WTC11 (cell line): Measurements from ENCODE around the gene TFEB. TPM values are rescaled to one million over a fixed set of nuclear protein-coding genes. Genes with fewer than 3 reads are reported as not detected.
A peak's percentile ranks its signal among the peaks of the same experiment; 100 is the strongest.

ENCODE experiments used
- ATAC-seq: fragments of 200-7000 bp; cut with Tn5 transposase; 2 replicates; pipeline ENCODE4 v1.10.0; 2021; ENCODE audit warnings: mild to moderate bottlenecking, moderate library complexity
- CTCF ChIA-PET: fragments of 300-600 bp; sonication (Branson Sonifier 250); formaldehyde crosslinking; loops from one replicate; lab custom pipeline; 2021; ENCODE audit warnings: antibody characterized with exemption; lab: Charles Lee
- POLR2A ChIA-PET: fragments of 350-600 bp; sonication (Branson Sonifier 250); formaldehyde crosslinking; loops from one replicate; lab custom pipeline; 2021; ENCODE audit warnings: antibody characterized with exemption; lab: Charles Lee
- DNase-seq: peaks from one replicate; pipeline ENCODE4 v3.0.0; 2021; ENCODE audit warnings: low spot score
- H3K27ac Mint-ChIP-seq: 2 replicates; pipeline ENCODE4 v1.8.0; 2021; ENCODE audit warnings: mixed read lengths
- H3K27me3 Mint-ChIP-seq: 2 replicates; pipeline ENCODE4 v1.8.0; 2021; ENCODE audit warnings: low read depth, mild to moderate bottlenecking, moderate library complexity, mixed read lengths
- H3K36me3 Mint-ChIP-seq: 2 replicates; pipeline ENCODE4 v1.8.0; 2021; ENCODE audit warnings: mixed read lengths
- H3K4me1 Mint-ChIP-seq: 2 replicates; pipeline ENCODE4 v1.8.0; 2022; ENCODE audit warnings: mixed read lengths
- H3K4me3 Mint-ChIP-seq: 2 replicates; pipeline ENCODE4 v1.8.0; 2021; ENCODE audit warnings: mild to moderate bottlenecking, moderate library complexity, mixed read lengths
- H3K9me3 Mint-ChIP-seq: 2 replicates; pipeline ENCODE4 v1.8.0; 2021; ENCODE audit warnings: mixed read lengths
- AR ChIP-seq: fragments of 250-450 bp; sonication (Bioruptor Pico); IDR thresholded peaks from 2 replicates; pipeline ENCODE4 v1.9.0; 2021; ENCODE audit warnings: mild to moderate bottlenecking
- ELF4 ChIP-seq: sonication (generic); formaldehyde crosslinking; IDR thresholded peaks from 2 replicates; pipeline ENCODE4 v1.8.1; 2022; ENCODE audit warnings: low read depth, mild to moderate bottlenecking, moderate library complexity, missing genetic modification reagents
- JUN ChIP-seq: sonication (generic); formaldehyde crosslinking; IDR thresholded peaks from 2 replicates; pipeline ENCODE4 v1.8.0; 2023; ENCODE audit warnings: mild to moderate bottlenecking, missing genetic modification reagents
- MXD4 ChIP-seq: fragments of 250-450 bp; sonication (Bioruptor Pico); IDR thresholded peaks from 2 replicates; pipeline ENCODE4 v1.8.0; 2021; ENCODE audit warnings: mild to moderate bottlenecking, moderate library complexity, borderline replicate concordance
- RELA ChIP-seq: sonication (generic); formaldehyde crosslinking; IDR thresholded peaks from 2 replicates; pipeline ENCODE4 v1.8.1; 2022; ENCODE audit warnings: missing genetic modification reagents, mild to moderate bottlenecking, borderline replicate concordance
- SOX15 ChIP-seq: fragments of 250-450 bp; sonication (Bioruptor Pico); IDR thresholded peaks from 2 replicates; pipeline ENCODE4 v1.9.0; 2021; ENCODE audit warnings: mild to moderate bottlenecking
- ZBTB43 ChIP-seq: sonication (generic); formaldehyde crosslinking; IDR thresholded peaks from 2 replicates; pipeline ENCODE4 v1.8.1; 2023; ENCODE audit warnings: mild to moderate bottlenecking, missing genetic modification reagents
- ZNF219 ChIP-seq: sonication (generic); formaldehyde crosslinking; IDR thresholded peaks from 2 replicates; pipeline ENCODE4 v1.8.0; 2023; ENCODE audit warnings: missing genetic modification reagents, mild to moderate bottlenecking, borderline replicate concordance
- ZNF263 ChIP-seq: sonication (generic); formaldehyde crosslinking; IDR thresholded peaks from 2 replicates; pipeline ENCODE4 v1.8.1; 2022; ENCODE audit warnings: low read depth, mild to moderate bottlenecking, moderate library complexity, missing genetic modification reagents
- ZNF317 ChIP-seq: sonication (generic); formaldehyde crosslinking; IDR thresholded peaks from 2 replicates; pipeline ENCODE4 v1.8.1; 2023; ENCODE audit warnings: low read depth, mild to moderate bottlenecking, moderate library complexity, missing genetic modification reagents, borderline replicate concordance
- ZNF423 ChIP-seq: fragments of 250-450 bp; sonication (Bioruptor Pico); IDR thresholded peaks from 2 replicates; pipeline ENCODE4 v2.1.2; 2022; ENCODE audit warnings: mild to moderate bottlenecking, moderate library complexity
- ZNF671 ChIP-seq: fragments of 250-450 bp; sonication (Bioruptor Pico); IDR thresholded peaks from 2 replicates; pipeline ENCODE4 v1.8.0; 2021; ENCODE audit warnings: mild to moderate bottlenecking
- total RNA-seq: library from RNA; stranded (reverse); gene quantifications from 3 replicates; pipeline ENCODE4 v1.2.3, GENCODE V29; 2021
- TF ChIP-seq, protein P1 (sequence below): sonication (generic); formaldehyde crosslinking; IDR thresholded peaks from 2 replicates; pipeline ENCODE4 v1.8.1; 2023; ENCODE audit warnings: mild to moderate bottlenecking, missing genetic modification reagents, borderline replicate concordance
- TF ChIP-seq, protein P2 (sequence below): sonication (generic); formaldehyde crosslinking; IDR thresholded peaks from 2 replicates; pipeline ENCODE4 v1.8.0; 2022; ENCODE audit warnings: mild to moderate bottlenecking, missing genetic modification reagents
- TF ChIP-seq, protein P3 (sequence below): sonication (generic); formaldehyde crosslinking; IDR thresholded peaks from 2 replicates; pipeline ENCODE4 v1.8.0; 2023; ENCODE audit warnings: missing genetic modification reagents
- TF ChIP-seq, protein P4 (sequence below): fragments of 250-450 bp; sonication (Bioruptor Pico); IDR thresholded peaks from 2 replicates; pipeline ENCODE4 v2.1.2; 2022; ENCODE audit warnings: mild to moderate bottlenecking, moderate library complexity

TFEB gene
- total RNA-seq, 1 experiment from 2014 or later, result 3.9 TPM

DNA sequence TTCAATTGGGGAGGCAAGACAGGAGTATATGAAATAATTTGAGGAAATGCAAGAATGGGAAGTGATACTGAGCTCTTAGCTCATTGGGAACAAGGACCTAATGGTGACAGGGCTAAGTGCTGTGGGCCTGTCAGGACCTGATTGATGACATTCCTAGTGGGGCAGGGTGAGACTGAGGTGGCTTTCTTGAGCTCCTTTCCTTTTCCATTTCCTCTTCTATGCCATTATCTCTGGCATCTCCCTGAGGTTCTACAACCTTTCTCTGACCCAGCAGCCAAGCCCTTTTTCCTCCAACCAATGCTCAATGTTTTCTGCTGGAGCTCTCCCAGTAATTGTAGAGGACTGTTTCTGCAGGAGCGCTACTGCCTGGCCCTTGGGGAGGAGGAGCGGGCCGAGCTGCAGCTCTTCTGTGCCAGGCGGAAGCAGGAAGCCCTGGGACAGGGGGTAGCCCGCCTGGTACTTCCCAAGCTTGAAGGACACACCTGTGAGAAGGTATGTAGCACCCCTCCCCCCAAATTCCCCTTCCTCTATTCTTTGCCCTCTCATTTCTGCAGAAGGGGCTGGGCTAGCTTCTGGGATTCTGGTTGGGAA is 49.3 kb upstream of the TFEB start (continued):
- TF ChIP-seq RELA (no peak), ZNF423 (CRISPR knock-in tag) (no peak)
- TF ChIP-seq, protein P1, sequence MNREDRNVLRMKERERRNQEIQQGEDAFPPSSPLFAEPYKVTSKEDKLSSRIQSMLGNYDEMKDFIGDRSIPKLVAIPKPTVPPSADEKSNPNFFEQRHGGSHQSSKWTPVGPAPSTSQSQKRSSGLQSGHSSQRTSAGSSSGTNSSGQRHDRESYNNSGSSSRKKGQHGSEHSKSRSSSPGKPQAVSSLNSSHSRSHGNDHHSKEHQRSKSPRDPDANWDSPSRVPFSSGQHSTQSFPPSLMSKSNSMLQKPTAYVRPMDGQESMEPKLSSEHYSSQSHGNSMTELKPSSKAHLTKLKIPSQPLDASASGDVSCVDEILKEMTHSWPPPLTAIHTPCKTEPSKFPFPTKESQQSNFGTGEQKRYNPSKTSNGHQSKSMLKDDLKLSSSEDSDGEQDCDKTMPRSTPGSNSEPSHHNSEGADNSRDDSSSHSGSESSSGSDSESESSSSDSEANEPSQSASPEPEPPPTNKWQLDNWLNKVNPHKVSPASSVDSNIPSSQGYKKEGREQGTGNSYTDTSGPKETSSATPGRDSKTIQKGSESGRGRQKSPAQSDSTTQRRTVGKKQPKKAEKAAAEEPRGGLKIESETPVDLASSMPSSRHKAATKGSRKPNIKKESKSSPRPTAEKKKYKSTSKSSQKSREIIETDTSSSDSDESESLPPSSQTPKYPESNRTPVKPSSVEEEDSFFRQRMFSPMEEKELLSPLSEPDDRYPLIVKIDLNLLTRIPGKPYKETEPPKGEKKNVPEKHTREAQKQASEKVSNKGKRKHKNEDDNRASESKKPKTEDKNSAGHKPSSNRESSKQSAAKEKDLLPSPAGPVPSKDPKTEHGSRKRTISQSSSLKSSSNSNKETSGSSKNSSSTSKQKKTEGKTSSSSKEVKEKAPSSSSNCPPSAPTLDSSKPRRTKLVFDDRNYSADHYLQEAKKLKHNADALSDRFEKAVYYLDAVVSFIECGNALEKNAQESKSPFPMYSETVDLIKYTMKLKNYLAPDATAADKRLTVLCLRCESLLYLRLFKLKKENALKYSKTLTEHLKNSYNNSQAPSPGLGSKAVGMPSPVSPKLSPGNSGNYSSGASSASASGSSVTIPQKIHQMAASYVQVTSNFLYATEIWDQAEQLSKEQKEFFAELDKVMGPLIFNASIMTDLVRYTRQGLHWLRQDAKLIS (CRISPR knock-in tag), result no peak

DNA sequence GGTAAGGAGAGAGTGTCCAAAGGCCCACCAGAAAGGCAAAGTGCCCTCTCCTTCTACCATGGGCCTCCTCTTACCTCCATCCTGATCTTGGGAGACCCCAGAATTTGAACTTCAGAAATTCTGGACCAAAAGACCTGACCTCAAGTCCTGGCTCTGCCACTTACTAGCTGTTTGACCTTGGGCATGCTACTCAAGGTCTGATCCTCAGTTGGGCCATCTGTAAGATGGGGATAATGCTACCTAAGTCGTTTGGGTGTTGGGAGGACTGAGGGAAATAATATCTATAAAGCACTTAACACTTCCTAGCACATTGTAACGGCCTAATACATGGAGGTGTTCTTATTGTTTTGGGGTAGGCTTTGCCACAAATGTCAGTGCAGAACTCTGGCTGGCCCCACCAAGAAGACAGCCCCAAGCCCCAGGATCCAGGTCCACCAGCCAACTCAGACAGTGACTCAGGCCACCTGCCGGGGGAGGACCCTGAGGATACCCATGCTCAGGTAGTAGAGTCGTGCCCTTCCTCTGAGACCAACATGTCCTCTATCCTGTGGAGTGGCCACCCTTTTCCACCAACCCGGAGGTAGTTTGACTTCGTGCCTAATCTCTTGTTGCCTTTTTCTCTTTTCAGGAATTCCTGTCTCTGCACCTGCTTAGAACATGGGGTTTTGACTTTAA is 47.8 kb upstream of the TFEB start:
- no peak overlapping the region for H3K27ac Mint-ChIP-seq
- H3K4me1 Mint-ChIP-seq, result peaks cover 34% of the 10 kb centered on the region
- POLR2A ChIA-PET, result no interaction called here

GRCh38 chr6:41781366-41781730 is 45.9 kb upstream of the TFEB start:
- H3K9me3 Mint-ChIP-seq, result no peaks in the 10 kb centered on the region
- no peak for DNase-seq
- H3K4me3 Mint-ChIP-seq, result peak overlapping the region; percentile 84
- ATAC-seq, result no peak
- ChIA-PET POLR2A (interaction anchor here (0.6 kb wide), 1 partner anchor 404 kb away, joined by 3 read pairs; no protein-coding TSS in a partner anchor), CTCF (interaction anchor here (0.5 to 0.9 kb wide), 2 partner anchors 185 to 577 kb away, joined by 3 to 4 read pairs; no protein-coding TSS in a partner anchor)
- no peak overlapping the region for H3K27ac Mint-ChIP-seq
- H3K4me1 Mint-ChIP-seq, result peaks cover 34% of the 10 kb centered on the region
- peaks cover 54% of the 10 kb centered on the region for H3K27me3 Mint-ChIP-seq
- no peaks in the 10 kb centered on the region for H3K36me3 Mint-ChIP-seq
- TF ChIP-seq, protein P2, sequence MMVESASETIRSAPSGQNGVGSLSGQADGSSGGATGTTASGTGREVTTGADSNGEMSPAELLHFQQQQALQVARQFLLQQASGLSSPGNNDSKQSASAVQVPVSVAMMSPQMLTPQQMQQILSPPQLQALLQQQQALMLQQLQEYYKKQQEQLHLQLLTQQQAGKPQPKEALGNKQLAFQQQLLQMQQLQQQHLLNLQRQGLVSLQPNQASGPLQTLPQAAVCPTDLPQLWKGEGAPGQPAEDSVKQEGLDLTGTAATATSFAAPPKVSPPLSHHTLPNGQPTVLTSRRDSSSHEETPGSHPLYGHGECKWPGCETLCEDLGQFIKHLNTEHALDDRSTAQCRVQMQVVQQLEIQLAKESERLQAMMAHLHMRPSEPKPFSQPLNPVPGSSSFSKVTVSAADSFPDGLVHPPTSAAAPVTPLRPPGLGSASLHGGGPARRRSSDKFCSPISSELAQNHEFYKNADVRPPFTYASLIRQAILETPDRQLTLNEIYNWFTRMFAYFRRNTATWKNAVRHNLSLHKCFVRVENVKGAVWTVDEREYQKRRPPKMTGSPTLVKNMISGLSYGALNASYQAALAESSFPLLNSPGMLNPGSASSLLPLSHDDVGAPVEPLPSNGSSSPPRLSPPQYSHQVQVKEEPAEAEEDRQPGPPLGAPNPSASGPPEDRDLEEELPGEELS (CRISPR knock-in tag), result no peak
- no peak for TF ChIP-seq SOX15
- TF ChIP-seq ZNF219 (CRISPR knock-in tag), result no peak
- no peak for TF ChIP-seq MXD4 (CRISPR knock-in tag)
- TF ChIP-seq ZNF671 (CRISPR knock-in tag), result no peak
- no peak for TF ChIP-seq ZNF423 (CRISPR knock-in tag)
- TF ChIP-seq JUN (CRISPR knock-in tag), result no peak
- TF ChIP-seq ZNF263 (CRISPR knock-in tag), result no peak
- TF ChIP-seq ZBTB43 (CRISPR knock-in tag), result no peak
- TF ChIP-seq, protein P3, sequence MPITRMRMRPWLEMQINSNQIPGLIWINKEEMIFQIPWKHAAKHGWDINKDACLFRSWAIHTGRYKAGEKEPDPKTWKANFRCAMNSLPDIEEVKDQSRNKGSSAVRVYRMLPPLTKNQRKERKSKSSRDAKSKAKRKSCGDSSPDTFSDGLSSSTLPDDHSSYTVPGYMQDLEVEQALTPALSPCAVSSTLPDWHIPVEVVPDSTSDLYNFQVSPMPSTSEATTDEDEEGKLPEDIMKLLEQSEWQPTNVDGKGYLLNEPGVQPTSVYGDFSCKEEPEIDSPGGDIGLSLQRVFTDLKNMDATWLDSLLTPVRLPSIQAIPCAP (CRISPR knock-in tag), result no peak

More for the DNA sequence above, 47.8 kb upstream of the TFEB start:
- TF ChIP-seq ELF4 (no peak), ZNF423 (CRISPR knock-in tag) (no peak), ZNF317 (CRISPR knock-in tag) (no peak), AR (CRISPR knock-in tag) (no peak), RELA (no peak)
- TF ChIP-seq, protein P4, sequence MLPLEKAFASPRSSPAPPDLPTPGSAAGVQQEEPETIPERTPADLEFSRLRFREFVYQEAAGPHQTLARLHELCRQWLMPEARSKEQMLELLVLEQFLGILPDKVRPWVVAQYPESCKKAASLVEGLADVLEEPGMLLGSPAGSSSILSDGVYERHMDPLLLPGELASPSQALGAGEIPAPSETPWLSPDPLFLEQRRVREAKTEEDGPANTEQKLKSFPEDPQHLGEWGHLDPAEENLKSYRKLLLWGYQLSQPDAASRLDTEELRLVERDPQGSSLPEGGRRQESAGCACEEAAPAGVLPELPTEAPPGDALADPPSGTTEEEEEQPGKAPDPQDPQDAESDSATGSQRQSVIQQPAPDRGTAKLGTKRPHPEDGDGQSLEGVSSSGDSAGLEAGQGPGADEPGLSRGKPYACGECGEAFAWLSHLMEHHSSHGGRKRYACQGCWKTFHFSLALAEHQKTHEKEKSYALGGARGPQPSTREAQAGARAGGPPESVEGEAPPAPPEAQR (CRISPR knock-in tag), result no peak
- no peak overlapping the region for H3K4me3 Mint-ChIP-seq
- ATAC-seq, result no peak
- peaks cover 54% of the 10 kb centered on the region for H3K27me3 Mint-ChIP-seq
- no peaks in the 10 kb centered on the region for H3K36me3 Mint-ChIP-seq
- CTCF ChIA-PET, result interaction anchor here (0.6 to 1.1 kb wide), 2 partner anchors 77 to 322 kb away, joined by 3 to 5 read pairs; no protein-coding TSS in a partner anchor
- DNase-seq, result no peak
- H3K9me3 Mint-ChIP-seq, result no peaks in the 10 kb centered on the region
